ENCODE data around the gene HSPA14.
"Not testable (repeated sequence)": the region's sequence is repeated elsewhere in the genome, so short reads cannot be mapped to it uniquely, and the experiment has no call there.

Gene HSPA14

DNA sequence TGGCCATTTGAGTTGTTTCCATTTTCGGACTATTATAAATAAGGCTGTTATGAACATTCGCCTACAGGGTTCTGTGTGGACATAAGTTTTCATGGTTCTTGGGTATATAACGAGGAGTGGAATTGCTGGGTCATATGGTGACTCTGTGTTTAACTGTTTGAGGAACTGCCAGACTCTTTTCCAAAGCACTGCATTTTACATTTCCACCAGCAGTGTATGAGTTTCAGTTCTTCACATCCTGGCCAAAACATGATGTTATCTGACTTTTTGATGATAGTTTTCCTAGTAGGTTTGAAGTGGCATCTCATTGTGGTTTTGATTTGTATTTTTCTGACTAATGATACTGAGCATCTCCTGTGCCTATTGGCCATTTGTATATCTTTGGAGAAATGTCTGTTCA lies 46.0 kb downstream of the HSPA14 start:
- no peak for DNase-seq

DNA sequence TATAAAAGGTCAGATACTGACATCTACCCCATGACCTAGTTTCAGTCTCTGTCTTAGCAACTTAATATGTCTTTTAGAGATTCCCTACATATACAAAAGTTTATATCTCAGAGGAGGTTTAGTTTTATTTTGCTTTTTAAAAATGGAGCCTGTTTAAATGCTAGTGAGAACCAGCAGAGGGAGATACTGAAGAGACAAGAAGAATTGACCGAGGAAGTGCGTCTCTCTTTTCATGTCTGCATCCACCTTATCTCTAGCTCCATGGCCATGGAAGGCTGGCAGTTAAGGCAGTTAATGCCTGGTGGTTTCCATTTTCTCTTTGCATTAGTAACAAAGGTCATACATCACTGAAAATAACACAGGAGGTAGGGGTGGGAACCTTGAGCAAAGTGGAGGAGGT lies 51.2 kb downstream of the HSPA14 start:
- DNase-seq: no peak

DNA sequence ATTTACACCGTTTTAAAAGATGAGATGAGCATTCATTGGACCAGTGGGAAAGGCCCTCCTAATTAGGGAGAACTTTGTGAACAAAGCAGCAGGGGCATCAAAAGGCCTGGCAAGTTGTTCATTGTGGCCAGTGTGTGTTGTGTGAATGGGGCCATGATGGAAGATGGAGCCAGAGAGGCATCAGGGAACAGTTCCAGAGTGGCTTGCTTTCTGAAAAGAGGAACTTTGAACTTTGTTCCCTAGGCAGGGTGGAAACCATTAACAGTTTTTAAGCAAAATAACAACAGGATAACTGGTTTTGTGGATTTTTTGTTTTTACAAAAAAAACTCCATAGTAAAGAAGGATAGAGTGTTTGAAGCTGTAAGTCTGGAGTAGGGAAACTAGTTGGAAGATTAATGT lies 53.0 kb downstream of the HSPA14 start:
- no peak for DNase-seq

DNA sequence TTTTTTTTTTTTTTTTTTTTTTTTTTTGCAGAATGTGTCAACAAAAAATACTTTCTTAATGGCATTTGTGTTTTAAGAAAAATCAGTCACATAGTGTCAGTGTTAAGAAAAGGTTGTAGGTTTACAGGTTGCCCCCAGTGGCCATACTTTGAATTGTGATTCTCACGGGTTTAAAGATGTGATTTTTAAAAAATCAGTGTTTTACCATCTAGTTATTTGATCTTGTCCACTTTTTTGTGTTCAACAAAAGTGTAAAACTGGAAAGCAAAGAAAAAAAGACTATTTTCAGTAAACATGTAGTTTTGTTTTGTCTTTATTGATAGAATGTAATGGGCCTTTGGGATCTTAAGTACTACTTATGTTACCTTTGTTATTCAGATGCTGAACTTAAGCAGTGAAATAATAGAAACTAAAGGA lies 66.2 kb downstream of the HSPA14 start:
- no peak for DNase-seq

DNA sequence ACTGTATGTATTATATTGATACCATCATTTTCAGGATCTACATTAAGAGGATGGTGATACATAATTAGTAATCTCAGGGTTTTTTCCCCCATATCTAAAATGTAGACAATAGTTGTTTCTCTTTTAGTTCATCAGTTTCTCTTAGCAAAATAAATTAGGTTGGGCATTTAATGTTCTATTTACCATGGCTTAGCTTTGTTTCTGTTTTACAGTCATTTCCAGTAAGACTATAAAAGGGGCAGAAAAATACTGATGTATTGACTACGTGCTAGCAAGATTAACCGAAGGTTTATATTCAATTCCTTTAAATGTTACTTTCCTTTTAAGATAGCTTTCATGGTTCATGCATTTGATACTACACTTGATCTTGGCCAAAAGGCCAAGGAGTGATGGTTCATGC lies 66.8 kb downstream of the HSPA14 start:
- no peak for DNase-seq

DNA sequence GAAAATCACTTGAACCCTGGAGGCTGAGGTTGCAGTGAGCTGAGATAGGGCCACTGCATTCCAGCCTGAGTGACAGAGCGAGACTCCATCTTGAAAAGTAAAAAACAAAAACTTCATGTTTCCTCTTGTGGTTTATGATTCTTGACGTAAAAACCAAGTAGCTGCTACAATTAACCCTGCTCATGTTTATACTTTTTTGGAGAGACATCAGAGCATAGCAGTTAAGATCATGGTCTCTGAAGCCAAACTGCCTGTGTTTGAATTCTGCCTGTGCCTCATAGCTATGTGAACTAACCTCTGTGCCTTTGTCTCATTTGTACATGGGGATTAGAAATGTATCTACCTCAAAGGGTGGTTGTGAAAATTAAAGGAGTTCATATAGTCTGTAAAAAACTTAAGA lies 67.8 kb downstream of the HSPA14 start:
- no peak for DNase-seq

DNA sequence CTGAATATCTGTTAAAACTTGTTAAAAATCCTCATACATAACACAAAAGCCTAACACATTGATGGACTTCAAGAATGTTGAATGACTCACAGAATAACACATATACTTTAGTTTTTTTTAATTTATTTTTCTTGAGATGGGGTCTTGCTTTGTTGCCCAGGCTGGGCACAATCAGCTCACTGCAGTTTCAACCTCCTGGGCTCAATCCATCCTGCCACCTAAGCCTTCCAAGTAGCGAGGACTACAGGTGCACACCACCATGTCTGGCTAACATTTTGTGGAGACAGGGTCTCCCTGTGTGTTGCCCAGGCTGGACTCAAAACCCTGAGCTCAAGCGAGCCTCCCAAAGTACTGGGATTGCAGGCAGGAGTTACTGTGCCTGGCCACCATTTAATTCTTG lies 68.7 kb downstream of the HSPA14 start:
- no peak for DNase-seq

DNA sequence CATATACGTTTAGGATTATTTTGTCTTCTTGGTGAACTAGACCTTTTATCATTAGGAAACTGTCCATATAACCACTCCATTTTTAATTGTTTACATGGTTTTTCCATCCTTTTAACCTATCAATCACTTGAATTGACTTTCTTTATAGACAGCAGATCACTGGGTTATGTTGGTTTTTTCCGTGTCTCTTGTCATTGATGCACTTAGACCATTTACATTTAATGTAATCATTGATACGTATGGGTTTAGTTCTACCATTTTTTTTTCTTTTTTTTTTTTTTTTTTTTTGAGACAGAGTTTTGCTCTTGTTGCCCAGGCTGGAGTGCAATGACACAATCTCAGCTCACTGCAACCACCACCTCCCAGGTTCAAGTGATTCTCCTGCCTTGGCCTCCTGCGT lies 69.5 kb downstream of the HSPA14 start:
- not testable (repeated sequence) for DNase-seq

DNA sequence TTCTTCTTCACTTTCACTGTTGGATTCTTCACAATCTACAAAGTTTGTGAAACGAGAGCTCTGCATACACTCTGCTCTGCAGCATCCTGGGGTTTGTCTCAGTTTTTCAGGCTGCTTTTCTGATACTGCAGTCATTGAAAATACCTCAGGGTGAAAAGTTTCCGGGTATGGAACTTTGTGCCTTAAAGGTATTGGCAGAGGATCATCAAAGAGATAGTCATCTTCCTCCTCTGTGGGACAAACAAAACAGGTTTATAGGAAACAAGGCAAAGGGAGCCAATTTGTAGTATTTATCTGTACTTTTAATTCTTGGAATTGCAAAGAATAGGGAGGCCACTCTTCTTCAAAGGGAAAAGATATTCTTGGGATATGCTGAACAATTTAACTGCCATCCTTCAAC lies 71.0 kb downstream of the HSPA14 start:
- no peak for DNase-seq

DNA sequence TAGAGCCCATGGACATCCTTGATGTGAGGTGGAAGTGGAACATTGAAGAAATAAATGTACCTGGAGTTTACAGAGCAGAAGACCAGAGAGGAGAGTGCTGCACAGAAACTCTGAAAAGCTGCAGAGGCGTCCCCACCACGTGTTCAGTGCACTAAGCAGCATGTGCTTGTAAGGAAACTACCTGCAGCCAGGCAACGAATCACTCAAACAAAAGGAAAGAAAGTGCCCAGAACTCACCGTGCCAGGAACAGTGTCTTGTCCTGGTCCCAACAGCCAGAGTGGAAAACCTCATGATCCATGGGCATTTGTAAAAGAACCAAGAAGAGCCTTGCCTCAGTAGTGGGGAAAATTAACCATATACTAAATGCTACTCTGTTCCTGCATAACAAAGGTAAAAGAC lies 72.8 kb downstream of the HSPA14 start:
- DNase-seq: no peak

DNA sequence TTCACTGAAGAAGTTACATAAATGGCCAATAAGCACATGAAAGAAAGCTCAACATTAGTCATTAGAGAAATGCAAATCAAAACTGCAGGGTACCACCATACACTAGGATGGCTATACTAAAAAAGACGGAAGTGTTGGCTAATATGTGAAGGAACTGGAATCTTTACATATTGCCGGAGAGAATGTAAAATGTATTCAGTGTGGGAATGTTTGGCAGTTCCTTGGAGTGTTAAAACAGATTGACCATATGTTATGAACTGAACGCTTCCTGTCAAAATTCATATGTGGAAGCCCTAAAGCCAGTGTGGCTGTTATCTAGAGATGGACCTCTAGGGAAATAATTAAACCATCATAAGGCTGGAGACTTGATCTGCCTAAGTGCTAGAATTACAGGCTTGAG lies 73.7 kb downstream of the HSPA14 start:
- DNase-seq: no peak

DNA sequence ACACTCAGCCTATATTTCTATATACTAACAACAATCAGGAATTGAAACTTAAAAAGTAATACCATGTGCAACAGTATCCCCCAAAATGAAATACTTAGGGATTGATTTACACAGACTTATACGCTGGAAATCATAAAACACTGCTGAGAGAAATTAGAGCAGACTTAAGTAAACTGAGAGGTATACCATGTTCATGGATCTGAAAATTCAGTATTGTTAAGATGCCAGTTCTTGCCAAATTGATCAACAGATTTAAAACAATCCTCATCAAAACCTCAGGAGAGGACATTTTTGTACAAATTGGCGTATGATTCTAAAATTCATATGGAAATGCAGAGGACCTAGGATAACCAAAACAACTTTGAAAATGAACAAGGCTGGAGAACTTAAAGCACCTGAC lies 78.5 kb downstream of the HSPA14 start:
- no peak for DNase-seq

DNA sequence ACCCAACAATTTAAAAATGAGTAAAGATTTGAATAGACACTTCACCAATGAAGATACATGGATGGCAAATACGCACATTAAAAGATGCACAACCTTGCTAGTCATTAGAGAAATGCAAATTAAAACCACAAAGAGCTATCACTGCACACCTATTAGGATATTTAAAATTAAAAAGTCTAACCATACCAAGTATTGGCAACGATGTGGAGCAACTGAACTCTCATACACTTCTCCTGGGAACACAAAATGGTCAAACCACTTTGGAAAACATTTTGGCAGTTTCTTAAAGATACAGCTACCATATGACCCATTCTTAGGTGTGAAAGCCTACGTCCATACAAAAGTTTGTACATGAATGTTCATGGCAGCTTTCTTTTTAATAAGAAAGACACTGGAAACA lies 79.7 kb downstream of the HSPA14 start:
- no peak for DNase-seq

DNA sequence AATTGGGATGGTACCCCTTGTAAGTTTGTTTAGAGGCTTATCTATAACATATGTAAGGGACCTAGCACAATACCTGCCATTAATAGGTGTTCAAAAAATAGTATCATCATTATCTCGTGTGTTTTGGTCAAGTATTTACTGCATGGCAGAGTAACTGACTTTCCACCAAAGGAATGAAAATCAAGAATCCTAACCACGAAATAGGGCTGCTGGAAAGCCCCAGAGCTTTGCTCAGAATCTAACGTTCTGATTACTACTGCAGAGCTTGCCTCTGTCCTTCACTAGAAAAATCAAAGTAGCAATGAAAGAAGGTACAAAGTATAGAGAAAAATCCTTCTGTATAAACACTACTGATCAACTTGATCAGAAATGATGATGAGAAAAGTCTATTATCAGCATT lies 80.9 kb downstream of the HSPA14 start:
- DNase-seq: no peak
